K562 (cell line): ENCODE results near the gene STAM2. TPM values are rescaled to one million over a fixed set of nuclear protein-coding genes. Genes with fewer than 3 reads are reported as not detected.

Source experiments
- FOXP1 ChIP-seq: sonication (generic); formaldehyde crosslinking; IDR thresholded peaks from 2 replicates; pipeline ENCODE4 v1.8.0; 2022; ENCODE audit warnings: mild to moderate bottlenecking, missing genetic modification reagents
- HDGF ChIP-seq: fragments of 450-650 bp; IDR thresholded peaks from 2 replicates; pipeline ENCODE4 v1.6.1; 2016
- KDM5B ChIP-seq: fragments of 200-600 bp; sonication (generic); IDR thresholded peaks from 2 replicates; pipeline ENCODE4 v1.6.1; 2012; ENCODE audit warnings: low read depth, mild to moderate bottlenecking, moderate library complexity, low read length, control low read depth, inconsistent platforms; ENCODE audit not compliant: insufficient replicate concordance
- NRF1 ChIP-seq, 2 experiments: fragments of 450-650 bp; IDR thresholded peaks in 1 of 2; conservative IDR thresholded peaks in 1 of 2; 2 replicates each; pipeline ENCODE4 v1.6.1; 2014; ENCODE audit warnings: mild to moderate bottlenecking in 2 of 2
- SRSF3 ChIP-seq: fragments of 200-400 bp; formaldehyde crosslinking; IDR thresholded peaks from 2 replicates; pipeline ENCODE4 v1.6.1; 2016; ENCODE audit warnings: mild to moderate bottlenecking, low read length, moderate library complexity; ENCODE audit not compliant: insufficient read depth
- TFAM ChIP-seq: fragments of 250-450 bp; sonication (Bioruptor Pico); conservative IDR thresholded peaks from 2 replicates; pipeline ENCODE4 v1.5.0; 2021; ENCODE audit warnings: mild to moderate bottlenecking, moderate library complexity
- TSC22D4 ChIP-seq: fragments of 450-650 bp; IDR thresholded peaks from 2 replicates; pipeline ENCODE4 v1.6.1; 2016; ENCODE audit warnings: missing genetic modification characterization, missing biosample characterization, control low read depth
- ZBTB17 ChIP-seq: fragments of 450-650 bp; formaldehyde crosslinking; IDR thresholded peaks from 2 replicates; pipeline ENCODE4 v1.4.0; 2020; ENCODE audit warnings: mild to moderate bottlenecking
- polyA plus RNA-seq, 8 experiments: library from polyadenylated mRNA; depleted of rRNA in 4 of 8; stranded (reverse) in 5 of 8; unstranded in 3 of 8; fragments of >200 nt; fragmentation: Nextera tagmentation in 2 of 8; fragmentation: Illumina TruSeq in 1 of 8; extraction: Ambion mirVana in 2 of 8; extraction: Trizol in 1 of 8; gene quantifications; 2 replicates each; pipeline versions ENCODE4 v1.2.1 to v1.2.3, GENCODE V29; 2011 to 2014; ENCODE audit warnings: inconsistent platforms in 1 of 8, missing spikeins in 1 of 8
- total RNA-seq, 7 experiments: library from RNA; depleted of rRNA in 6 of 7; stranded (reverse); fragments of >200 nt in 6 of 7; fragmentation: Illumina TruSeq in 2 of 7; extraction: Trizol in 2 of 7; gene quantifications; 2 replicates each; pipeline versions ENCODE4 v1.2.1 to v1.2.3, GENCODE V29; 2011 to 2021; ENCODE audit warnings: low replicate concordance in 1 of 7
- TF ChIP-seq, protein P1 (sequence below): sonication (generic); formaldehyde crosslinking; IDR thresholded peaks from 2 replicates; pipeline ENCODE4 v1.5.0; 2020; ENCODE audit warnings: missing genetic modification reagents
- TF ChIP-seq, protein P2 (sequence below): fragments of 450-650 bp; IDR thresholded peaks from 2 replicates; pipeline ENCODE4 v1.6.1; 2016; ENCODE audit warnings: mild to moderate bottlenecking
- TF ChIP-seq, protein P3 (sequence below): sonication (generic); formaldehyde crosslinking; IDR thresholded peaks from 2 replicates; pipeline ENCODE4 v1.8.0; 2022; ENCODE audit warnings: mild to moderate bottlenecking, missing genetic modification reagents
- TF ChIP-seq, protein P4 (sequence below): fragments of 450-650 bp; formaldehyde crosslinking; IDR thresholded peaks from 2 replicates; pipeline ENCODE4 v1.4.0; 2020; ENCODE audit warnings: mild to moderate bottlenecking, moderate library complexity
- TF ChIP-seq, protein P5 (sequence below): fragments of 200-800 bp; sonication (Bioruptor generic); IDR thresholded peaks from 2 replicates; pipeline ENCODE4 v1.6.1; 2016; ENCODE audit warnings: missing genetic modification characterization, missing compliant biosample characterization

STAM2 gene
- total and polyA plus RNA-seq, 9 of the 15 experiments (the other 6 are each of a cell fraction or from before 2014, with no cell fraction given): 4.5 to 13.9 (median 8.7) TPM

DNA sequence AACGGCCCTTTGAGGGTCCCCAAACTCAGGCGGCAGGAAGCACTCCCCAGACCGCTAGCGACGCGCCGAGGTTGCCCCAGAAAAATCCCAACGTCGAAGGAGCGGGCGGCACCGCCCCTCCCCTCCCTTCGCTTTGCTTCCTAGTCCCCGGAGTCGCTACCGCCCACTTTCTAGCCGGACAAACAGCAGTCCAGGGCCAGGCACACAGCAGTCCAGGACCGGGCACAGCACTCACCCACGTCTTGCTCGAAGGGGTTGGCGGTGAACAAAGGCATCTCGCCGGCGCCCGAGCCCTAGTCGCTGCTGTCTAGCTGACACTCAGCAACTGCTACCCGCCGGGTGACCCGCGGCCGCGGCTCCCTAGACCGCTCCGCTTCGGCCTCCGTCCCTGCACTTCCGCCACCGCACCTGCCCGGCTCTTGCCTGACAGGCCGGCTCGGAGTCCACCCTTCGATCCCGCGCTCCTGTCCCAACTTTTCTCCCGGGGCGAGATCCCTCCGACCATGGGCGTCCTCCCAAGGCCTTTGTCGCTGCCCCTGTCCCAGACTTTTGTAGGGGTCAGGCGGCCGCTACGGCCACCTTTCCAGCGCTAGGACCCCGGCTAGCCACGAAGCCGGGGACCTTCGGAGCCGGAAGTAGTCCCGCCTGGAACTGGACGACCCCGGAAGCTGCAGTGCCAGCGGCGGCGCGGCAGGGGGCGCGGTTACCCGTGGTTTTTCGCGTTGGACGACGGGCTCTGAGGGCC lies at the start of gene STAM2 (continued):
- TF ChIP-seq TFAM (CRISPR knock-in tag) (no peak), KDM5B (peak; percentile 96), SRSF3 (no peak), TSC22D4 (tag) (no peak), FOXP1 (peak; percentile 94), HDGF (no peak), ZBTB17 (CRISPR knock-in tag) (peak; percentile 75; the same call in 1 of the 2 replicates), NRF1 (conservative IDR thresholded peaks at IDR 0.05 in 1 of 2, IDR thresholded peaks at IDR 0.05 in 1 of 2) (peak in 1 of 2 experiments; percentile 27; a peak in 3 of 4 replicates)
- TF ChIP-seq, protein P1, sequence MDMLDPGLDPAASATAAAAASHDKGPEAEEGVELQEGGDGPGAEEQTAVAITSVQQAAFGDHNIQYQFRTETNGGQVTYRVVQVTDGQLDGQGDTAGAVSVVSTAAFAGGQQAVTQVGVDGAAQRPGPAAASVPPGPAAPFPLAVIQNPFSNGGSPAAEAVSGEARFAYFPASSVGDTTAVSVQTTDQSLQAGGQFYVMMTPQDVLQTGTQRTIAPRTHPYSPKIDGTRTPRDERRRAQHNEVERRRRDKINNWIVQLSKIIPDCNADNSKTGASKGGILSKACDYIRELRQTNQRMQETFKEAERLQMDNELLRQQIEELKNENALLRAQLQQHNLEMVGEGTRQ (CRISPR knock-in tag): no peak
- TF ChIP-seq, protein P2, sequence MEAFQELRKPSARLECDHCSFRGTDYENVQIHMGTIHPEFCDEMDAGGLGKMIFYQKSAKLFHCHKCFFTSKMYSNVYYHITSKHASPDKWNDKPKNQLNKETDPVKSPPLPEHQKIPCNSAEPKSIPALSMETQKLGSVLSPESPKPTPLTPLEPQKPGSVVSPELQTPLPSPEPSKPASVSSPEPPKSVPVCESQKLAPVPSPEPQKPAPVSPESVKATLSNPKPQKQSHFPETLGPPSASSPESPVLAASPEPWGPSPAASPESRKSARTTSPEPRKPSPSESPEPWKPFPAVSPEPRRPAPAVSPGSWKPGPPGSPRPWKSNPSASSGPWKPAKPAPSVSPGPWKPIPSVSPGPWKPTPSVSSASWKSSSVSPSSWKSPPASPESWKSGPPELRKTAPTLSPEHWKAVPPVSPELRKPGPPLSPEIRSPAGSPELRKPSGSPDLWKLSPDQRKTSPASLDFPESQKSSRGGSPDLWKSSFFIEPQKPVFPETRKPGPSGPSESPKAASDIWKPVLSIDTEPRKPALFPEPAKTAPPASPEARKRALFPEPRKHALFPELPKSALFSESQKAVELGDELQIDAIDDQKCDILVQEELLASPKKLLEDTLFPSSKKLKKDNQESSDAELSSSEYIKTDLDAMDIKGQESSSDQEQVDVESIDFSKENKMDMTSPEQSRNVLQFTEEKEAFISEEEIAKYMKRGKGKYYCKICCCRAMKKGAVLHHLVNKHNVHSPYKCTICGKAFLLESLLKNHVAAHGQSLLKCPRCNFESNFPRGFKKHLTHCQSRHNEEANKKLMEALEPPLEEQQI: no peak; the same call in 1 of the 2 replicates
- TF ChIP-seq, protein P3, sequence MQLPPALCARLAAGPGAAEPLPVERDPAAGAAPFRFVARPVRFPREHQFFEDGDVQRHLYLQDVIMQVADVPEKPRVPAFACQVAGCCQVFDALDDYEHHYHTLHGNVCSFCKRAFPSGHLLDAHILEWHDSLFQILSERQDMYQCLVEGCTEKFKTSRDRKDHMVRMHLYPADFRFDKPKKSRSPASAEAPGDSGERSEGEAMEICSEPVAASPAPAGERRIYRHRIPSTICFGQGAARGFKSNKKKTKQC (CRISPR knock-in tag): peak; percentile 25; the same call in 1 of the 2 replicates
- TF ChIP-seq, protein P4, sequence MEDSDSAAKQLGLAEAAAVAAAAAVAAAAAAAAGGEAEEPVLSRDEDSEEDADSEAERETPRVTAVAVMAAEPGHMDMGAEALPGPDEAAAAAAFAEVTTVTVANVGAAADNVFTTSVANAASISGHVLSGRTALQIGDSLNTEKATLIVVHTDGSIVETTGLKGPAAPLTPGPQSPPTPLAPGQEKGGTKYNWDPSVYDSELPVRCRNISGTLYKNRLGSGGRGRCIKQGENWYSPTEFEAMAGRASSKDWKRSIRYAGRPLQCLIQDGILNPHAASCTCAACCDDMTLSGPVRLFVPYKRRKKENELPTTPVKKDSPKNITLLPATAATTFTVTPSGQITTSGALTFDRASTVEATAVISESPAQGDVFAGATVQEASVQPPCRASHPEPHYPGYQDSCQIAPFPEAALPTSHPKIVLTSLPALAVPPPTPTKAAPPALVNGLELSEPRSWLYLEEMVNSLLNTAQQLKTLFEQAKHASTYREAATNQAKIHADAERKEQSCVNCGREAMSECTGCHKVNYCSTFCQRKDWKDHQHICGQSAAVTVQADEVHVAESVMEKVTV: peak; percentile 78
- TF ChIP-seq, protein P5, sequence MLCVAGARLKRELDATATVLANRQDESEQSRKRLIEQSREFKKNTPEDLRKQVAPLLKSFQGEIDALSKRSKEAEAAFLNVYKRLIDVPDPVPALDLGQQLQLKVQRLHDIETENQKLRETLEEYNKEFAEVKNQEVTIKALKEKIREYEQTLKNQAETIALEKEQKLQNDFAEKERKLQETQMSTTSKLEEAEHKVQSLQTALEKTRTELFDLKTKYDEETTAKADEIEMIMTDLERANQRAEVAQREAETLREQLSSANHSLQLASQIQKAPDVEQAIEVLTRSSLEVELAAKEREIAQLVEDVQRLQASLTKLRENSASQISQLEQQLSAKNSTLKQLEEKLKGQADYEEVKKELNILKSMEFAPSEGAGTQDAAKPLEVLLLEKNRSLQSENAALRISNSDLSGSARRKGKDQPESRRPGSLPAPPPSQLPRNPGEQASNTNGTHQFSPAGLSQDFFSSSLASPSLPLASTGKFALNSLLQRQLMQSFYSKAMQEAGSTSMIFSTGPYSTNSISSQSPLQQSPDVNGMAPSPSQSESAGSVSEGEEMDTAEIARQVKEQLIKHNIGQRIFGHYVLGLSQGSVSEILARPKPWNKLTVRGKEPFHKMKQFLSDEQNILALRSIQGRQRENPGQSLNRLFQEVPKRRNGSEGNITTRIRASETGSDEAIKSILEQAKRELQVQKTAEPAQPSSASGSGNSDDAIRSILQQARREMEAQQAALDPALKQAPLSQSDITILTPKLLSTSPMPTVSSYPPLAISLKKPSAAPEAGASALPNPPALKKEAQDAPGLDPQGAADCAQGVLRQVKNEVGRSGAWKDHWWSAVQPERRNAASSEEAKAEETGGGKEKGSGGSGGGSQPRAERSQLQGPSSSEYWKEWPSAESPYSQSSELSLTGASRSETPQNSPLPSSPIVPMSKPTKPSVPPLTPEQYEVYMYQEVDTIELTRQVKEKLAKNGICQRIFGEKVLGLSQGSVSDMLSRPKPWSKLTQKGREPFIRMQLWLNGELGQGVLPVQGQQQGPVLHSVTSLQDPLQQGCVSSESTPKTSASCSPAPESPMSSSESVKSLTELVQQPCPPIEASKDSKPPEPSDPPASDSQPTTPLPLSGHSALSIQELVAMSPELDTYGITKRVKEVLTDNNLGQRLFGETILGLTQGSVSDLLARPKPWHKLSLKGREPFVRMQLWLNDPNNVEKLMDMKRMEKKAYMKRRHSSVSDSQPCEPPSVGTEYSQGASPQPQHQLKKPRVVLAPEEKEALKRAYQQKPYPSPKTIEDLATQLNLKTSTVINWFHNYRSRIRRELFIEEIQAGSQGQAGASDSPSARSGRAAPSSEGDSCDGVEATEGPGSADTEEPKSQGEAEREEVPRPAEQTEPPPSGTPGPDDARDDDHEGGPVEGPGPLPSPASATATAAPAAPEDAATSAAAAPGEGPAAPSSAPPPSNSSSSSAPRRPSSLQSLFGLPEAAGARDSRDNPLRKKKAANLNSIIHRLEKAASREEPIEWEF (CRISPR knock-in tag): no peak
